Right cardiac atrium (tissue), 5 donors: ENCODE measurements around the gene PXK. TPM values are rescaled to one million over a fixed set of nuclear protein-coding genes. Genes with fewer than 3 reads are reported as not detected.
A peak's percentile ranks its signal among the peaks of the same experiment; 100 is the strongest.

Experiments used
- ATAC-seq, 2 donors: fragments of 200-7000 bp; cut with Tn5 transposase; one replicate each; pipeline versions ENCODE4 v1.8.0 to v1.9.1; 2020; ENCODE audit warnings: moderate library complexity in 2 of 2, mild to moderate bottlenecking in 1 of 2
- DNase-seq, 3 donors: peaks; one replicate each; pipeline ENCODE4 v3.0.0-alpha.2; 2020
- H3K27ac ChIP-seq: one replicate; pipeline ENCODE4 v1.5.1; 2013; ENCODE audit warnings: mild to moderate bottlenecking, low read length, control low read depth, moderate library complexity
- H3K27me3 ChIP-seq: one replicate; pipeline ENCODE4 v1.6.1; 2013; ENCODE audit not compliant: control insufficient read depth, insufficient read depth
- H3K4me1 ChIP-seq: one replicate; pipeline ENCODE4 v1.6.1; 2013; ENCODE audit warnings: low read length; ENCODE audit not compliant: control insufficient read depth, insufficient read depth
- H3K4me3 ChIP-seq: one replicate; pipeline ENCODE4 v1.5.1; 2013; ENCODE audit warnings: low read length, control low read depth
- H3K9me3 ChIP-seq: one replicate; pipeline ENCODE4 v1.6.1; 2013; ENCODE audit warnings: low read length; ENCODE audit not compliant: control insufficient read depth
- WGBS: extraction: QIAGEN DNeasy Blood & Tissue Kit; methylation state at CpG from one replicate; pipeline ENCODE4 v1.1.7; 2013; 5-methylcytosine and 5-hydroxymethylcytosine counted together
- intact Hi-C, 4 donors: fragments of 100-400 bp; cut with DNase I; formaldehyde crosslinking; loops; one replicate each; pipeline versions ENCODE4 v1.11.0 to v1.14.0; 2022 to 2023
- polyA plus RNA-seq: library from polyadenylated mRNA; stranded (reverse); fragments of 200-250 nt; gene quantifications from one replicate; pipeline ENCODE4 v1.2.3, GENCODE V29; 2013
- total RNA-seq, 4 donors: library from RNA; stranded (reverse); fragmentation: NEBNext Ultra II Directional; extraction: Animal tissue kit (Norgen Biotek cat#: 25700); gene quantifications; one replicate each; pipeline ENCODE4 v1.2.1, GENCODE V29; 2021
- donor health status: healthy with polysubstance abuse.
- donor health status: DM: no; HTN: yes; CAD: no.
- donor health status: DM: no; HTN: no; CAD: no.
- donor health status: DM: no; HTN: yes; CAD: no; lungs with severe emphysema.
- donor health status: DM: yes; HTN: yes; CAD: no.

PXK gene
- total and polyA plus RNA-seq, 5 donors: 7.7 to 17.3 (median 12.6) TPM

GRCh38 chr3:58347984-58348383, 15.3 kb downstream of the PXK start:
- intact Hi-C loops: no loop called here
- Histone ChIP-seq H3K4me3 (no peak overlapping the region), H3K27ac (no peak overlapping the region), H3K4me1 (no peaks in the 10 kb centered on the region), H3K27me3 (no peaks in the 10 kb centered on the region), H3K9me3 (no peaks in the 10 kb centered on the region)
- DNase-seq (no peak), ATAC-seq (no peak)
- WGBS: 96% methylated on average over 7 of the region's 7 CpGs

DNA sequence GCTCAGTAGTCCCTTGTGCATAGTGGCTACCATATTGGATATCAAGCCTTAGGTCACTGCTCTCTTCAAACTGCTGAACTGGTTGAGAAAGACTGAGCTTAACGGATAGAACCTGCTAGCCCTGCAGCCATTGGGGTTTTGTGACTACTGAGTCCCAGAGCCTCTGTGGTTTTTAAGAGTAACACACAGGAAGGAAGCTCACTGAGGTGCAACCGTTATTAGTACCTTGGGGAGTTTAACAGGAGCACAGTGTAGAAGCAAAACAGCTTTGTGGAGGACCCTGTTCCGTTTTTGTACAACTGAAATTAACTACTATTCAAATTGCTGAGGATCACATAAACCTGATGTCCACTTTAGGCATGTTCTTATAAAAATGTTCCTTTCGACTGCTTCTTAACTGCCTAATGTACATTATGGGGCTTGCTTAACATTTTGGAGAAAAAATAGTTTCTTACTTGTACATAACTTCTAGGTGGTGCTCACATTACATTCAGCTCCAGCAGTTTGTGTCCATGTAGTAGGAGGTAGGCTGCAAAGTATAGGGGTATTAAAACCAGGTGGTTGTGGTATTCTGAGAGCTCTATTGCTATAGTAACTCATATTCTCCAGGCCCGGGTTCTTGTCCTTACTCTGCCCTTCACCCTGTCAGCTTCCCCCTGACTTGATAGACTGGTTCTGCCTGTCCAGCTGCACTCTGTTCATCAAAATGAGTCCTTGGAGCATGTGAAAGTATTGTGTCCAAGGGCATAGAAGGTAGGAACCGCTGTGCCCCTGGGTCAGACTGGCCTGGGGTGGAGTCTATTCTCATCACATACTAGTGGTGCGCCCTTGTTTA, 17.3 kb downstream of the PXK start:
- Histone ChIP-seq H3K27me3 (no peaks in the 10 kb centered on the region), H3K9me3 (no peaks in the 10 kb centered on the region), H3K4me1 (no peaks in the 10 kb centered on the region), H3K4me3 (no peak overlapping the region), H3K27ac (no peak overlapping the region)
- no peak for DNase-seq
- 86% methylated on average over 7 of the region's 7 CpGs for WGBS
- peak in 1 of 2 donors; percentile 20 for ATAC-seq
- intact Hi-C loops: no loop called here

- Histone ChIP-seq H3K9me3 (no peaks in the 10 kb centered on the region), H3K27me3 (no peaks in the 10 kb centered on the region), H3K4me1 (no peaks in the 10 kb centered on the region), H3K4me3 (no peak overlapping the region), H3K27ac (no peak overlapping the region)
- intact Hi-C loops: no loop called here
- DNase-seq (no peak), ATAC-seq (peak; percentile 32 to 53)
- 96% methylated on average over 2 of the region's 2 CpGs for WGBS
Observed at GRCh38 chr3:58350627-58351013, 17.9 kb downstream of the PXK start.

DNA sequence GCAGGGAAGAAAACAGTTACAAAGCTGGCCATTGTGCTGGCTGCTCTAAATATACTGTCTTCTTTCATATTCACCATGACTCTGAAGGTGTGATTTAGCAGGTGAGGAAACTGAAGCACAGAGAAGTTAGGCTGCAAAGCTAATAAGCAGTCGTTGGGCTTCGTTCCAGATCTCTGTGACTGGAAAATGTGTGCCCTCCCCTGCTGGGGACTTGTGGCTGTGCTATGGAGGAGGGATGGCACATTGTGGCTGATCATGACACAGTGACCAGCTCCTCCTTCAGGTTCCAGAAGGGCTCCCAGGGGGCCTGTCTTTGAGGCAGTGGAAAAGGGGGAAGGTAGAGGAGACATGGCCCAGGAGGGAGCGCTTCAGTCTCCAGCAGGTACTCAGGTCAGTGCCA, 19.2 kb downstream of the PXK start:
- DNase-seq (no peak), ATAC-seq (no peak)
- H3K9me3 ChIP-seq: no peaks in the 10 kb centered on the region
- WGBS: 82% methylated on average over 3 of the region's 3 CpGs
- intact Hi-C loops: no loop called here
- no peak overlapping the region for H3K4me3 ChIP-seq
- no peaks in the 10 kb centered on the region for H3K27me3 ChIP-seq
- no peaks in the 10 kb centered on the region for H3K4me1 ChIP-seq
- H3K27ac ChIP-seq: no peak overlapping the region

DNA sequence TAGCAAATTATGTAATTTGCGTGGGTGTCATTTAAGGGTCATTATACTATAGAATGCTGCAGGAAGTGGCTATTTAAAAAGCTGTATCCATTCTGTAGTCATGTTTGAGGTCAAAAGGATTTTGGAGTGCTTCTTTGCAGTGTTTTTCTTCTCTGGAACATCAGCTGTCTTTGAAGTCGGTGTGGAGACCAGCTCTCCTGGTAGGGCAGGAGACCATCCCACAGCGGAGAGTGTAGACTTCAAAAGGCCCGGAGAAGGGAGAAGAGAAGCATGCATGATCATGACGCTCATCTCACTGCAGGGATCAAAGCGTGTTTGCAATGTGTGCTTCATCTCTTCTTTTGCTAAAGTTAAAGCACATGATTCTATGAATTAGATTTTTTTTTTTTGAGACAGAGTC, 19.9 kb downstream of the PXK start:
- intact Hi-C loops: no loop called here
- ATAC-seq (no peak), DNase-seq (no peak)
- Histone ChIP-seq H3K27ac (no peak overlapping the region), H3K27me3 (no peaks in the 10 kb centered on the region), H3K9me3 (no peaks in the 10 kb centered on the region), H3K4me3 (no peak overlapping the region), H3K4me1 (no peaks in the 10 kb centered on the region)
- 83% methylated on average over 6 of the region's 6 CpGs for WGBS

- no peaks in the 10 kb centered on the region for H3K9me3 ChIP-seq
- WGBS: 83% methylated on average over 8 of the region's 8 CpGs
- no peak overlapping the region for H3K4me3 ChIP-seq
- H3K27me3 ChIP-seq: no peaks in the 10 kb centered on the region
- ATAC-seq: peak in 1 of 2 donors; percentile 31
- peaks cover 4% of the 10 kb centered on the region for H3K4me1 ChIP-seq
- intact Hi-C loops: no loop called here
- H3K27ac ChIP-seq: no peak overlapping the region
- no peak for DNase-seq
Observed at GRCh38 chr3:58353722-58354553, 21.2 kb downstream of the PXK start.

DNA sequence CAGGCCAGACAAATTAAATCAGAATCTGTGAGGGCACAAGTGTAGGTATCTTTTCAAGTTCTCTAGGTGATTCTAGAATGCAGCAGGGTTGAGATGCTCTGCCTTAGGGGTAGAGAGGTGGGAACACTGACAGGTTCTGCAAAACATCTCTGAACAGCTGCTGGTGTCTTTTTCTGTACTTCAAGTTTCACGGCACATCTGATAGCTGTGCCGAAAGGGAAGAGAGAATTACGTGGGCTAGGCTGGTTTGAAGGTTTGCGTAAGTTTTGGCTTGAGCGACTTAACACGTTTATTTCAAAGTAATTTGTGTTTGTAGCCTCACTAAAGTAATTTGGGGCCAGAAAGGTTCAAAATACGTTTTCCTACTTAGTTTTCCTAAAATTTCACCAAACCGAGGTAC, 22.5 kb downstream of the PXK start:
- ATAC-seq (no peak), DNase-seq (no peak)
- Histone ChIP-seq H3K4me1 (peaks cover 4% of the 10 kb centered on the region), H3K27ac (no peak overlapping the region), H3K27me3 (no peaks in the 10 kb centered on the region), H3K4me3 (no peak overlapping the region), H3K9me3 (no peaks in the 10 kb centered on the region)
- 77% methylated on average over 8 of the region's 8 CpGs for WGBS
- intact Hi-C loops: no loop called here

DNA sequence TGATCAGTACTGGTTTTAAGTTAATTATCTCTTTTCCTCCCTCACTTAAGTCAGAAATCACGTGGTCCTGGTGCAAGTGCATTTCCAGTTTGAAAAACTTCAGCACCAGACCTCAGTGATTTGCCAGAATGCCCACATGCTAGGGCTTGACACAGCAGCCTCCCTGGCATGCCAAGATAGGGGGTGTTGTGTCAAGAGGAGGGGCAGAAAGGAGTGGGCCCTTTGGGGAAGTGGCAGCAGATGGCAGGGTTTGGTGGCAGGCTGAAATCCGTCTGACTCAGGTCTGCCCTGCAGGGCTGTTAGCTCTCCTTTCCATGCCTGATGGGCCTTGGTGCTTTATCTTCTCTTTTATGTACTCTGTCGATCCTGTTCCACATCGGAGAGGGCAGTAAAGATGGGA, 23.4 kb downstream of the PXK start:
- no peaks in the 10 kb centered on the region for H3K27me3 ChIP-seq
- no peaks in the 10 kb centered on the region for H3K9me3 ChIP-seq
- H3K27ac ChIP-seq: no peak overlapping the region
- H3K4me1 ChIP-seq: peaks cover 4% of the 10 kb centered on the region
- intact Hi-C loops: no loop called here
- no peak for DNase-seq
- no peak overlapping the region for H3K4me3 ChIP-seq
- 47% methylated on average over 4 of the region's 4 CpGs for WGBS
- peak; percentile 34 to 36 for ATAC-seq

DNA sequence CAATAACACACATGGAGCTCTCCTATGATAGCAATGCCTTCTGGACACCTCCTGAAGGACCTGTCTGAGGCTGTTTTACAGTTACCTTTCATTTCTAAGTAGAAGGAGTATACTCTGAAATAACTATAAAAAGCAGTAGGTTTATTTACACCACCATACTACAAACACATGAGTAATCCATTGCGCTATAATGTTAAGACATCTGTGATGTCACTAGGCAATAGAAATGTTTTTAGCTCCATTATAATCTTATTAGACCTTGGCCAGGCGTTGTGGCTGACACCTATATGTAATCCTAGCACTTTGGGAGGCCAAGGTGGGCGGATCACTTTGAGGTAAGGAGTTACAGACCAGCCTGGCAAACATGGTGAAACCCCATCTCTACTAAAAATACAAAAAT, 24.7 kb downstream of the PXK start:
- ATAC-seq: no peak
- no peak for DNase-seq
- Histone ChIP-seq H3K27me3 (no peaks in the 10 kb centered on the region), H3K27ac (no peak overlapping the region), H3K4me1 (peaks cover 4% of the 10 kb centered on the region), H3K9me3 (no peaks in the 10 kb centered on the region), H3K4me3 (no peak overlapping the region)
- 96% methylated on average over 3 of the region's 3 CpGs for WGBS
- intact Hi-C loops: no loop called here

GRCh38 chr3:58358092-58358491, 25.4 kb downstream of the PXK start:
- H3K9me3 ChIP-seq: no peaks in the 10 kb centered on the region
- DNase-seq (no peak), ATAC-seq (no peak)
- no peaks in the 10 kb centered on the region for H3K27me3 ChIP-seq
- WGBS: 95% methylated on average over 3 of the region's 3 CpGs
- H3K4me1 ChIP-seq: peaks cover 4% of the 10 kb centered on the region
- no peak overlapping the region for H3K27ac ChIP-seq
- H3K4me3 ChIP-seq: no peak overlapping the region
- intact Hi-C loops: no loop called here

GRCh38 chr3:58358808-58359207, 26.1 kb downstream of the PXK start:
- Histone ChIP-seq H3K27ac (no peak overlapping the region), H3K4me3 (no peak overlapping the region), H3K9me3 (no peaks in the 10 kb centered on the region), H3K4me1 (peaks cover 4% of the 10 kb centered on the region), H3K27me3 (no peaks in the 10 kb centered on the region)
- no peak for DNase-seq
- ATAC-seq: no peak
- WGBS: 66% methylated on average over 4 of the region's 4 CpGs
- intact Hi-C loops: no loop called here
